ENCODE measurements around the gene KRTAP2-4. TPM values are rescaled to one million over a fixed set of nuclear protein-coding genes. Genes with fewer than 3 reads are reported as not detected.
"Not testable (repeated sequence)": the region's sequence is repeated elsewhere in the genome, so short reads cannot be mapped to it uniquely, and the experiment has no call there.

KRTAP2-4 gene
- total RNA-seq, 1 experiment from 2014 or later: 0.76 TPM

- Histone ChIP-seq H3K36me3 (ENCODE audit: control insufficient read depth in 1 of 2, insufficient read depth in 2 of 2, low read length in 2 of 2) (peaks cover 0 to 5% of the 10 kb centered on the region in 2 experiments; a peak in 1 of 4 replicates), H3K9me3 (ENCODE audit: control insufficient read depth in 1 of 2, insufficient read depth in 1 of 2, low read depth in 1 of 2, low read length in 2 of 2) (peaks cover 0 to 16% of the 10 kb centered on the region in 2 experiments; a peak in 1 of 4 replicates), H3K4me1 (ENCODE audit: control insufficient read depth in 1 of 2, insufficient read depth in 2 of 2, low read length in 2 of 2) (peaks cover 38 to 42% of the 10 kb centered on the region in 2 experiments), H3K27me3 (ENCODE audit: insufficient read depth, low read length) (no peaks in the 10 kb centered on the region), H3K9ac (ENCODE audit: low read length) (no peak overlapping the region), H2AFZ (ENCODE audit: low read depth, low read length, poor library complexity, severe bottlenecking) (no peak overlapping the region), H3K27ac (ENCODE audit: low read depth, low read length) (no peak overlapping the region), H3K9me2 (ENCODE audit: insufficient read depth) (no peaks in the 10 kb centered on the region), H3K4me2 (ENCODE audit: low read length) (no peak overlapping the region), H3K4me3 (replicated peaks in 1 of 2; ENCODE audit: low read depth in 1 of 2, low read length in 2 of 2) (no peak overlapping the region), H4K20me1 (ENCODE audit: insufficient read depth) (no peaks in the 10 kb centered on the region), H3K79me2 (ENCODE audit: insufficient read depth, low read length) (no peaks in the 10 kb centered on the region)
- ChIA-PET RAD21 (ENCODE audit: low non-redundant PET in 1 of 2, low total read pairs in 2 of 2, uncharacterized antibody in 2 of 2, unreplicated experiment in 2 of 2) (no interaction called here), POLR2A (no interaction called here), CTCF (no interaction called here)
- DNase-seq (ENCODE audit: low read depth, low spot score) (no peak), ATAC-seq (no peak)
- 0 out of 2 replicates have a peak, but pooled peaks have one; percentile 11 for TF ChIP-seq CBX3 (IDR thresholded peaks at IDR 0.05; ENCODE audit: low read depth)
- no peak for TF ChIP-seq RAD21 (IDR thresholded peaks at IDR 0.05; ENCODE audit: low read depth)
- TF ChIP-seq, protein P1, sequence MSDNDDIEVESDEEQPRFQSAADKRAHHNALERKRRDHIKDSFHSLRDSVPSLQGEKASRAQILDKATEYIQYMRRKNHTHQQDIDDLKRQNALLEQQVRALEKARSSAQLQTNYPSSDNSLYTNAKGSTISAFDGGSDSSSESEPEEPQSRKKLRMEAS (IDR thresholded peaks at IDR 0.05): no peak
- 0 out of 2 replicates have a peak, but pooled peaks have one; percentile 11 for TF ChIP-seq JUND (IDR thresholded peaks at IDR 0.05)
- intact Hi-C loops (cut with micrococcal nuclease): no loop called here
- BruUV-seq (replicated peaks): no TSS peak
Measured at GRCh38 chr17:41057547-41057946, 8.1 kb downstream of the KRTAP2-4 start.

GRCh38 chr17:41055130-41055529 lies 10.5 kb downstream of the KRTAP2-4 start, which contains the start of gene KRTAP2-2:
Gene KRTAP2-2, minus strand, starts transcription at chr17:41055230. Its CDS starts 19 bp downstream, at chr17:41055211.
- intact Hi-C loops (cut with micrococcal nuclease); H3K9ac ChIP-seq (ENCODE audit: low read length); H3K27me3 ChIP-seq (ENCODE audit: insufficient read depth, low read length); H3K79me2 ChIP-seq (ENCODE audit: insufficient read depth, low read length); H4K20me1 ChIP-seq (ENCODE audit: insufficient read depth); H3K4me2 ChIP-seq (ENCODE audit: low read length); H3K4me3 ChIP-seq (replicated peaks in 1 of 2; ENCODE audit: low read depth in 1 of 2, low read length in 2 of 2); DNase-seq (ENCODE audit: low read depth, low spot score); H3K9me2 ChIP-seq (ENCODE audit: insufficient read depth); POLR2A ChIA-PET; BruUV-seq (replicated peaks); ATAC-seq; H3K27ac ChIP-seq (ENCODE audit: low read depth, low read length); RAD21 ChIA-PET (ENCODE audit: low non-redundant PET in 1 of 2, low total read pairs in 2 of 2, uncharacterized antibody in 2 of 2, unreplicated experiment in 2 of 2); H2AFZ ChIP-seq (ENCODE audit: low read depth, low read length, poor library complexity, severe bottlenecking); CTCF ChIA-PET; H3K36me3 ChIP-seq (ENCODE audit: control insufficient read depth in 1 of 2, insufficient read depth in 2 of 2, low read length in 2 of 2): not testable (repeated sequence)
- peaks cover 0 to 21% of the 10 kb centered on the region in 2 experiments; a peak in 1 of 4 replicates for H3K9me3 ChIP-seq (ENCODE audit: control insufficient read depth in 1 of 2, insufficient read depth in 1 of 2, low read depth in 1 of 2, low read length in 2 of 2)
- peaks cover 14 to 18% of the 10 kb centered on the region in 2 experiments for H3K4me1 ChIP-seq (ENCODE audit: control insufficient read depth in 1 of 2, insufficient read depth in 2 of 2, low read length in 2 of 2)

GRCh38 chr17:41054556-41054955 lies 11.1 kb downstream of the KRTAP2-4 start:
- H3K9me2 ChIP-seq (ENCODE audit: insufficient read depth); RAD21 ChIA-PET (ENCODE audit: low non-redundant PET in 1 of 2, low total read pairs in 2 of 2, uncharacterized antibody in 2 of 2, unreplicated experiment in 2 of 2); H3K4me2 ChIP-seq (ENCODE audit: low read length); BruUV-seq (replicated peaks); H3K9ac ChIP-seq (ENCODE audit: low read length); H4K20me1 ChIP-seq (ENCODE audit: insufficient read depth); H3K79me2 ChIP-seq (ENCODE audit: insufficient read depth, low read length); H3K27me3 ChIP-seq (ENCODE audit: insufficient read depth, low read length); H3K36me3 ChIP-seq (ENCODE audit: control insufficient read depth in 1 of 2, insufficient read depth in 2 of 2, low read length in 2 of 2); H2AFZ ChIP-seq (ENCODE audit: low read depth, low read length, poor library complexity, severe bottlenecking); DNase-seq (ENCODE audit: low read depth, low spot score); POLR2A ChIA-PET; intact Hi-C loops (cut with micrococcal nuclease); ATAC-seq; CTCF ChIA-PET; H3K27ac ChIP-seq (ENCODE audit: low read depth, low read length); H3K4me3 ChIP-seq (replicated peaks in 1 of 2; ENCODE audit: low read depth in 1 of 2, low read length in 2 of 2): not testable (repeated sequence)
- H3K9me3 ChIP-seq (ENCODE audit: control insufficient read depth in 1 of 2, insufficient read depth in 1 of 2, low read depth in 1 of 2, low read length in 2 of 2): peaks cover 0 to 21% of the 10 kb centered on the region in 2 experiments; a peak in 1 of 4 replicates
- H3K4me1 ChIP-seq (ENCODE audit: control insufficient read depth in 1 of 2, insufficient read depth in 2 of 2, low read length in 2 of 2): peaks cover 11 to 13% of the 10 kb centered on the region in 2 experiments
